Activated T-helper 17 cell treated with anti-CD3 and anti-CD28 coated beads, Interleukin-2, amount 50 U/mL, for 72 hours (primary cell): ENCODE results near the gene CEP170B. TPM values are rescaled to one million over a fixed set of nuclear protein-coding genes. Genes with fewer than 3 reads are reported as not detected.
A peak's percentile ranks its signal among the peaks of the same experiment; 100 is the strongest.
"Not testable (repeated sequence)": the region's sequence is repeated elsewhere in the genome, so short reads cannot be mapped to it uniquely, and the experiment has no call there.

Experiments
- ATAC-seq: fragments of 150-1000 bp; cut with Tn5 transposase; replicated peaks from 2 replicates; pipeline ENCODE4 v1.10.0; 2021; ENCODE audit warnings: mild to moderate bottlenecking, moderate library complexity
- H3K27ac Mint-ChIP-seq: one replicate; pipeline ENCODE4 v1.8.0; 2022; ENCODE audit warnings: mixed read lengths
- H3K27me3 Mint-ChIP-seq: one replicate; pipeline ENCODE4 v1.8.0; 2022; ENCODE audit warnings: mixed read lengths
- H3K36me3 Mint-ChIP-seq: one replicate; pipeline ENCODE4 v1.8.0; 2022; ENCODE audit warnings: low read depth, mild to moderate bottlenecking, mixed read lengths
- H3K4me1 Mint-ChIP-seq: one replicate; pipeline ENCODE4 v1.8.0; 2022; ENCODE audit warnings: mixed read lengths
- H3K4me3 Mint-ChIP-seq: one replicate; pipeline ENCODE4 v1.8.0; 2022; ENCODE audit warnings: mild to moderate bottlenecking, mixed read lengths
- H3K9me3 Mint-ChIP-seq: one replicate; pipeline ENCODE4 v1.8.0; 2022; ENCODE audit warnings: mixed read lengths
- total RNA-seq, 2 donors: library from RNA; stranded (reverse); gene quantifications; one replicate each; pipeline ENCODE4 v1.2.3, GENCODE V29; 2022

The CEP170B gene
- total RNA-seq, 2 donors from 2014 or later: 5.2 to 6.1 TPM

GRCh38 chr14:104827177-104828055, 37.7 kb upstream of the CEP170B start:
- H3K9me3 Mint-ChIP-seq: peaks cover 3% of the 10 kb centered on the region
- no peak overlapping the region for H3K27ac Mint-ChIP-seq
- H3K4me1 Mint-ChIP-seq: peaks cover 7% of the 10 kb centered on the region
- H3K36me3 Mint-ChIP-seq: no peaks in the 10 kb centered on the region
- H3K4me3 Mint-ChIP-seq: peak overlapping the region; percentile 77
- H3K27me3 Mint-ChIP-seq: peaks cover 9% of the 10 kb centered on the region
- peak; percentile 54 for ATAC-seq

GRCh38 chr14:104830781-104831180, 34.3 kb upstream of the CEP170B start:
- no peak overlapping the region for H3K27ac Mint-ChIP-seq
- no peak for ATAC-seq
- no peak overlapping the region for H3K4me3 Mint-ChIP-seq
- H3K9me3 Mint-ChIP-seq: no peaks in the 10 kb centered on the region
- no peaks in the 10 kb centered on the region for H3K36me3 Mint-ChIP-seq
- H3K4me1 Mint-ChIP-seq: no peaks in the 10 kb centered on the region
- H3K27me3 Mint-ChIP-seq: no peaks in the 10 kb centered on the region

- H3K9me3 Mint-ChIP-seq: not testable (repeated sequence)
Observed at GRCh38 chr14:104836171-104836935, 28.7 kb upstream of the CEP170B start.

GRCh38 chr14:104841730-104842129, 23.3 kb upstream of the CEP170B start:
- Mint-ChIP-seq H3K27ac (no peak overlapping the region), H3K4me1 (no peaks in the 10 kb centered on the region), H3K27me3 (peaks cover 38% of the 10 kb centered on the region), H3K9me3 (no peaks in the 10 kb centered on the region), H3K36me3 (no peaks in the 10 kb centered on the region), H3K4me3 (no peak overlapping the region)
- ATAC-seq: no peak

More at GRCh38 chr14:104836171-104836935, 28.7 kb upstream of the CEP170B start:
- H3K36me3 Mint-ChIP-seq, H3K27me3 Mint-ChIP-seq, H3K4me3 Mint-ChIP-seq, H3K4me1 Mint-ChIP-seq, H3K27ac Mint-ChIP-seq, ATAC-seq: not testable (repeated sequence)

- Mint-ChIP-seq H3K36me3 (no peaks in the 10 kb centered on the region), H3K27ac (no peak overlapping the region), H3K27me3 (peaks cover 41% of the 10 kb centered on the region), H3K4me3 (no peak overlapping the region), H3K9me3 (no peaks in the 10 kb centered on the region), H3K4me1 (no peaks in the 10 kb centered on the region)
- no peak for ATAC-seq
Observed at GRCh38 chr14:104843006-104843405, 22.1 kb upstream of the CEP170B start.

- Mint-ChIP-seq H3K4me3 (peak overlapping the region; percentile 28), H3K27me3 (peaks cover 41% of the 10 kb centered on the region), H3K9me3 (no peaks in the 10 kb centered on the region), H3K27ac (no peak overlapping the region), H3K36me3 (no peaks in the 10 kb centered on the region), H3K4me1 (no peaks in the 10 kb centered on the region)
- ATAC-seq: no peak
Observed at GRCh38 chr14:104843442-104844305, 21.4 kb upstream of the CEP170B start.

- peak overlapping the region; percentile 28 for H3K4me3 Mint-ChIP-seq
- H3K9me3 Mint-ChIP-seq: no peaks in the 10 kb centered on the region
- no peak overlapping the region for H3K27ac Mint-ChIP-seq
- H3K4me1 Mint-ChIP-seq: no peaks in the 10 kb centered on the region
- no peak for ATAC-seq
- H3K27me3 Mint-ChIP-seq: peaks cover 41% of the 10 kb centered on the region
- H3K36me3 Mint-ChIP-seq: no peaks in the 10 kb centered on the region
Observed at GRCh38 chr14:104844306-104845032, 20.6 kb upstream of the CEP170B start.

- Mint-ChIP-seq H3K4me3 (no peak overlapping the region), H3K27ac (no peak overlapping the region), H3K27me3 (peaks cover 41% of the 10 kb centered on the region), H3K36me3 (no peaks in the 10 kb centered on the region), H3K4me1 (no peaks in the 10 kb centered on the region), H3K9me3 (no peaks in the 10 kb centered on the region)
- no peak for ATAC-seq
Observed at GRCh38 chr14:104845033-104845666, 19.9 kb upstream of the CEP170B start.

- no peak overlapping the region for H3K4me3 Mint-ChIP-seq
- H3K36me3 Mint-ChIP-seq: no peaks in the 10 kb centered on the region
- no peaks in the 10 kb centered on the region for H3K9me3 Mint-ChIP-seq
- no peaks in the 10 kb centered on the region for H3K4me1 Mint-ChIP-seq
- no peak overlapping the region for H3K27ac Mint-ChIP-seq
- H3K27me3 Mint-ChIP-seq: peaks cover 37% of the 10 kb centered on the region
- ATAC-seq: no peak
Observed at GRCh38 chr14:104845834-104846441, 19.1 kb upstream of the CEP170B start.

GRCh38 chr14:104852280-104852663, 12.8 kb upstream of the CEP170B start:
- Mint-ChIP-seq H3K27me3 (peaks cover 8% of the 10 kb centered on the region), H3K4me3 (no peak overlapping the region), H3K9me3 (no peaks in the 10 kb centered on the region), H3K27ac (no peak overlapping the region), H3K36me3 (no peaks in the 10 kb centered on the region), H3K4me1 (no peaks in the 10 kb centered on the region)
- ATAC-seq: no peak

- Mint-ChIP-seq H3K4me1 (no peaks in the 10 kb centered on the region), H3K27ac (no peak overlapping the region), H3K4me3 (no peak overlapping the region), H3K27me3 (peaks cover 8% of the 10 kb centered on the region), H3K36me3 (no peaks in the 10 kb centered on the region), H3K9me3 (no peaks in the 10 kb centered on the region)
- ATAC-seq: no peak
Observed at GRCh38 chr14:104855532-104856090, 9.5 kb upstream of the CEP170B start.

GRCh38 chr14:104856157-104856868, 8.8 kb upstream of the CEP170B start:
- Mint-ChIP-seq H3K27ac (no peak overlapping the region), H3K27me3 (peaks cover 8% of the 10 kb centered on the region), H3K4me3 (no peak overlapping the region), H3K4me1 (no peaks in the 10 kb centered on the region), H3K9me3 (no peaks in the 10 kb centered on the region), H3K36me3 (no peaks in the 10 kb centered on the region)
- ATAC-seq: no peak
